GM19397 (cell line): Measurements from ENCODE around the gene FAM107B.
"Not testable (repeated sequence)": the region's sequence is repeated elsewhere in the genome, so short reads cannot be mapped to it uniquely, and the experiment has no call there.

Experiments used
- ATAC-seq: cut with Tn5 transposase; IDR thresholded peaks from one replicate; pipeline ENCODE4 v1.9.1; 2021; ENCODE audit warnings: mild to moderate bottlenecking, moderate library complexity; ENCODE audit not compliant: unreplicated experiment

Gene FAM107B

GRCh38 chr10:14604181-14605142 lies 170.2 kb downstream of the FAM107B start:
- peak; percentile 59 for ATAC-seq

GRCh38 chr10:14603534-14604102 lies 171.1 kb downstream of the FAM107B start:
- peak; percentile 24 for ATAC-seq

- ATAC-seq = no peak
Measured at GRCh38 chr10:14602807-14603533, 171.7 kb downstream of the FAM107B start.

- ATAC-seq = peak; percentile 35
Measured at GRCh38 chr10:14601872-14602725, 172.6 kb downstream of the FAM107B start.

- no peak for ATAC-seq
Measured at GRCh38 chr10:14601326-14601725, 173.4 kb downstream of the FAM107B start.

- no peak for ATAC-seq
Measured at GRCh38 chr10:14600065-14600464, 174.6 kb downstream of the FAM107B start.

GRCh38 chr10:14598809-14599764 lies 175.6 kb downstream of the FAM107B start:
- no peak for ATAC-seq

GRCh38 chr10:14595526-14596182 lies 179.0 kb downstream of the FAM107B start:
- no peak for ATAC-seq

GRCh38 chr10:14594878-14595525 lies 179.7 kb downstream of the FAM107B start:
- no peak for ATAC-seq

GRCh38 chr10:14593806-14594205 lies 180.9 kb downstream of the FAM107B start:
- ATAC-seq = no peak

GRCh38 chr10:14592566-14592965 lies 182.1 kb downstream of the FAM107B start:
- ATAC-seq = no peak

- ATAC-seq = no peak
Measured at GRCh38 chr10:14592026-14592425, 182.7 kb downstream of the FAM107B start.

GRCh38 chr10:14588938-14589294 lies 185.8 kb downstream of the FAM107B start:
- not testable (repeated sequence) for ATAC-seq

GRCh38 chr10:14588084-14588937 lies 186.4 kb downstream of the FAM107B start:
- ATAC-seq = peak; percentile 67

- ATAC-seq = no peak
Measured at GRCh38 chr10:14587540-14588083, 187.1 kb downstream of the FAM107B start.

- ATAC-seq = no peak
Measured at GRCh38 chr10:14586901-14587300, 187.8 kb downstream of the FAM107B start.
